ENCODE data around the gene ACTRT2.

ACTRT2 gene

DNA sequence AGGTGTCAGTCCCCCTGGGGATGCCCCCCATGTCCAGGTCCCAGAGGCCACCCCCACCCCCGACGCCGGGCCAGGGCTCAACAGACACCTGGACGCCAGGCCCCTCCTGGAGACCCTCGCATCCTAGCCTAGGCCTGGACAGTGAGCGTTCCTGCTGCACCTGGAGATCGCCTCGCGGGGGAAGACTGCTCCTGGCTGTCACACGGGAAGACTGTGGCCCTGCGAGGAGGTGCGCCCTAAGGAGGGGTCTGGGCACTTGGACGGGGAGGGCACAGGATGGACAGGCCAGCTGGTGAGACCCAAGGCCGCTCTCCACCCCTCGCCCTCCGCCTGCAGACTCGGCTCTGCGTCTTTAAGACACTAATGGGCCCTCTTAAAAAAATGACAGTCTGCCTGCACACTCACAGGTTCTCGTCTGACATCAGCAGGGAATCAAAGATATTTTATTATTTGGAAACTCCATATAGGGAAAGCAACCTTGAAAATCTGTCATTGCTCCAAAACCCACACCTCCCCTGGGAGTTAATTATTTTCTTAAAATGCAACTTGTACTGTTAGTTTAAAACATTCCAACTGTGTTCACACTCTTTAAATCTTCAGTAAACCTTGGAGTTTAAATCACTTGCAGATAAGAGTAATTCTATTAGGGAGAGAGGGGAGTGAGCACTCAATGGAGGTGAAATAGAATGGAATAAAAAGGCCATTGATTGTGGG lies 45.6 kb upstream of the ACTRT2 start:
- TF ChIP-seq, protein P1, sequence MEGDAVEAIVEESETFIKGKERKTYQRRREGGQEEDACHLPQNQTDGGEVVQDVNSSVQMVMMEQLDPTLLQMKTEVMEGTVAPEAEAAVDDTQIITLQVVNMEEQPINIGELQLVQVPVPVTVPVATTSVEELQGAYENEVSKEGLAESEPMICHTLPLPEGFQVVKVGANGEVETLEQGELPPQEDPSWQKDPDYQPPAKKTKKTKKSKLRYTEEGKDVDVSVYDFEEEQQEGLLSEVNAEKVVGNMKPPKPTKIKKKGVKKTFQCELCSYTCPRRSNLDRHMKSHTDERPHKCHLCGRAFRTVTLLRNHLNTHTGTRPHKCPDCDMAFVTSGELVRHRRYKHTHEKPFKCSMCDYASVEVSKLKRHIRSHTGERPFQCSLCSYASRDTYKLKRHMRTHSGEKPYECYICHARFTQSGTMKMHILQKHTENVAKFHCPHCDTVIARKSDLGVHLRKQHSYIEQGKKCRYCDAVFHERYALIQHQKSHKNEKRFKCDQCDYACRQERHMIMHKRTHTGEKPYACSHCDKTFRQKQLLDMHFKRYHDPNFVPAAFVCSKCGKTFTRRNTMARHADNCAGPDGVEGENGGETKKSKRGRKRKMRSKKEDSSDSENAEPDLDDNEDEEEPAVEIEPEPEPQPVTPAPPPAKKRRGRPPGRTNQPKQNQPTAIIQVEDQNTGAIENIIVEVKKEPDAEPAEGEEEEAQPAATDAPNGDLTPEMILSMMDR (conservative IDR thresholded peaks at IDR 0.05; ENCODE audit: low read depth, low read length), result no peak
- no peak overlapping the region for H3K4me3 ChIP-seq (ENCODE audit: low read depth, low read length)
- no peak for DNase-seq (ENCODE audit: low read depth)

GRCh38 chr1:2976180-2976562 lies 45.1 kb upstream of the ACTRT2 start:
- DNase-seq (ENCODE audit: low read depth), result no peak
- TF ChIP-seq, protein P1 (conservative IDR thresholded peaks at IDR 0.05; ENCODE audit: low read depth, low read length), result no peak
- H3K4me3 ChIP-seq (ENCODE audit: low read depth, low read length), result no peak overlapping the region

DNA sequence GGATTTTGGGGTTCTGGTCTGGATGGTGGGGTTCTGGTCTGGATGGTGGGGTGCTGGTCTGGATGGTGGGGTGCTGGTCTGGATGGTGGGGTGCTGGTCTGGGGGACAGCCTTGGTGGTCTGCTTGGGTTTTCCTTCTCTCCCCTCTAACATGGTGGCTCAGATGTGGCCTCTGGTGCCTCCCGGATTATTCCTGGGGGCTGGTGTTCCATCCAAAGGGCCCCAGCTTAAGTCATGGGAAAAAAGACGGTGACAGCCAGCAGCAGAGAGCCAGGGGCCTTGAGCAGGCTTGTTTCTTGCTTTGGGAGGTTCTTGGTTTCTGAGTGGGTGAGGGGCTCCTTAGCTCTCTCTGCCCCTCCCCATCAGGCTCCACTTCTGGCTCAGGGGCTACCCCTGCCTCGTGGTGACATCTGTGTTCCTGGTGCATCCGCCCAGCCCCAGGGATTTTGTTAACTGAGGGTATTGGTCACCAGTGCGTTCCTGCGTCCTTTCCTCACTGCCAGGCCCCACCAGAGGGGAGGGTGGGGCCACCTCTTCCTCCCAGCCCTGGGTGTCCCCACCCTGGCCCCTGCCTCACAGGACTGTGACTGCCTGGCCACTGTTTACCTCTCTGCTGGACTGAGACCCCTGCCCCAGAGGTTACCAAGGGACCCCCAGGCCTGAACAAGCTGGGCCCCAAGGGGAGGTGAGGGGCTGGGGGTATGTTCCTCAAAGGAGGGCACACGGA lies 43.2 kb upstream of the ACTRT2 start:
- DNase-seq (ENCODE audit: low read depth), result no peak
- TF ChIP-seq, protein P1 (conservative IDR thresholded peaks at IDR 0.05; ENCODE audit: low read depth, low read length), result no peak

DNA sequence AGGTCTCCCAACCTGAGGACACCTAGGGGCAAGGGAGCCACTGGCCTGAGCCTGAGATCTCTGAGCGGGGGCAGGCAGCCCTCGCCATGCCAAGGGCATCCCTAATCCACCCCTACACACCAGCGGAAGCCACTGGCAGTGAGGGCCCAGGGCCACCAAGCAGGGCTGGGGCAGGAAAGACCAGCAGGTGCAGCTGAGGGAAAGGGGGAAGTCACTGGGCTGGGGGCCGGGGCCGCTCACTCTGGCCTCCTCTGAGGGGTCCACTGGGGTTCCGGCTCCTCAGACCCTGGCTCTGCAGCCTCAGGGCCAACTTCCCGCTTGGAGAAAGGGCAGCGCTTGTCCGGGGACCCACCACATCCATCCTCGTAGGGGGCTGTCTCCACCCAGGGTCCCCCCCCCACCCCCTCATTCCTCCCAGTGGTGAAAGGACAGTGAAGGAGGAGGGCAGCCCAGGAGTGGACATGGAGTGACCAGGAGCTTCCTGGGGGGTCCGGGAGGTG lies 42.5 kb upstream of the ACTRT2 start:
- TF ChIP-seq, protein P1 (conservative IDR thresholded peaks at IDR 0.05; ENCODE audit: low read depth, low read length), result no peak
- H3K4me3 ChIP-seq (ENCODE audit: low read depth, low read length), result no peak overlapping the region
- DNase-seq (ENCODE audit: low read depth), result no peak

More for the DNA sequence above, 43.2 kb upstream of the ACTRT2 start:
- H3K4me3 ChIP-seq (ENCODE audit: low read depth, low read length), result no peak overlapping the region

DNA sequence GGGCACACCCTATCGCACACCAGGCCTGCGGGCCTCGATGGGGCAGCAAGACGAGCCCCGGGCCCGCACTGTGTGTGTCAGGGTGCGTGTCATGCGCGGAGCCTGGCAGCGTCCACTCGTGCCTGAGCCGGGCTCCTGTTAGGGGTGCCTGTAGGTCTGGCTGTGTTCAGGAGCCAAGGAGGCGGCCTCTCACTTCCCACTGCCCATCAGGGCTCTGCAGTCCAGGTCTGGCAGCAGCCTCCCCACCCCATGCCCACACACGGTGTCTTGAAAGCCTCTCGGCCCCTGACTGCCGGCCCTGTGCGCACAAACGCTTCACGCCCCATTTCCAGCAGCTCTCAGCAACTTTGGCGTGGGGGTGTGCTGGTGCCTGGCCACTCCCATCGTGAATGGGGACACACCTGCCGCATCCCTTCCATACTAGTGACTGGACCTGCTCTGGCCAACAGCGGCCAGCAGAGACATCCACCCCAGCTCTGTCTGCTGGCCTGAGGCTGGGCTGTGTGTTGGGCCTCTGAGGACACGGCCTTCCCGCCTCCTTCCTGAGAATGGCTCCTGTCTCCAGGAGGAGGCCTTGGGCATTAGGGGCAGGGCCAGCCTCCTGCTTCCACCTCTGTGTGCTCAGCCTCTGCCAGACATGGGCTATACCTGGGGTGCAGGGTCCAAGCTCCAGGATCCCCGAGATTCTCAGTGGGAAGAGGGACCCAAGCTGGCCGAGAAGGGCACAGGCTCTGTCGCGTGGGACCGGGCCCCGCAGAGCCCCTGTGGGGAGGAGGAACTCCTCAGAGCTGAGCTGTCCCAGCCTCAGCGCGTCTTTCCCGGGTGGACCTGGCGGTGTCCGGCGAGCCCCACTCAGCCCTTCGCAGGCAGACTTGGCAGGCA lies 41.8 kb upstream of the ACTRT2 start:
- H3K4me3 ChIP-seq (ENCODE audit: low read depth, low read length), result no peak overlapping the region
- TF ChIP-seq, protein P1 (conservative IDR thresholded peaks at IDR 0.05; ENCODE audit: low read depth, low read length), result no peak
- DNase-seq (ENCODE audit: low read depth), result no peak

DNA sequence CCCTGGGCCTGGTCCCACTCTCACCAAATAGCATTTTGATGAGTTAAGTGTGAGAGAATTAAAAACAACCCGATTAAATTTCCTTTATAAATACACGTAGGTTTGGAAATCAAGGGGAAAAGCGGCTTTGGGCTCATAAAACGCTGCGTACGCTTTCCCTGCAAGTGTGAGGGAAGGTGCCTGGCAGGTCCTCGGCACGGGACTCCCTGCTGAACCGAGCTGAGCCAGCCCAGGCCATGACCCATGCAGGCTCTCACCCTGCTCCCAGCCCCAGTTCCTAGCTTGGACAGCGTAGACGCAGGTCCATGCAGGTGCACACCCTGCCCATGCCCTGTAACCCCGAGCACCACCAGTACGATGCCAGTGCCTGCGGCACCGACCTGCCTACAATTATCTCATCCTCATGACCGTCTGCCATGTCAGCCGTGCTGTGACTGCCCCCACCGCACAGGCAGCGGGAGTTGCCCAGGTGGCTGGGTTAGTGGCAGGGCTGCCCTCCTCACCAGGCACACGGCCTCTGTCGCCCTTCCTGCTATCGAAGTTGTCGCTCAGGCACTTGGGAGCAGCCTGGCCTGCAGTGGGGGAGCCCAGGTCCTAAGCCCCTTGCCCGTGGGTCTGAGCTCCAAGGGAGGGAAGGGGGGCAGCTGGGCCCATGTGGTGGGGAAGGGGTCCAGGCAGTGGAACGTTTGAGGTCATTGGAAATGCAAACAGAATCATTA lies 41.0 kb upstream of the ACTRT2 start:
- TF ChIP-seq, protein P1 (conservative IDR thresholded peaks at IDR 0.05; ENCODE audit: low read depth, low read length), result no peak
- no peak overlapping the region for H3K4me3 ChIP-seq (ENCODE audit: low read depth, low read length)
- DNase-seq (ENCODE audit: low read depth), result no peak
